ENCODE measurements around the gene SLC39A11. TPM values are rescaled to one million over a fixed set of nuclear protein-coding genes. Genes with fewer than 3 reads are reported as not detected.

SLC39A11 gene
- total RNA-seq, 1 experiment from 2014 or later: 15.2 TPM

- Histone ChIP-seq H3K4me1 (ENCODE audit: insufficient read depth, low read length) (no peaks in the 10 kb centered on the region), H3K56ac (ENCODE audit: insufficient read length, low read depth, low read length) (no peak overlapping the region), H2BK5ac (ENCODE audit: insufficient read length, low read length) (no peak overlapping the region), H3K9me3 (ENCODE audit: control insufficient read depth, low read depth, low read length) (no peaks in the 10 kb centered on the region), H3K23ac (ENCODE audit: insufficient read length, low read depth, low read length) (no peak overlapping the region), H3K27me3 (ENCODE audit: insufficient read depth, low read length) (no peaks in the 10 kb centered on the region), H3K79me1 (ENCODE audit: insufficient read depth, low read depth, low read length, poor library complexity, severe bottlenecking) (no peaks in the 10 kb centered on the region), H3K18ac (ENCODE audit: insufficient read length, low read depth, low read length) (no peak overlapping the region), H2BK20ac (ENCODE audit: low read depth, low read length, poor library complexity, severe bottlenecking) (no peak overlapping the region), H2BK120ac (ENCODE audit: low read depth, low read length, poor library complexity, severe bottlenecking) (no peak overlapping the region), H3K4ac (ENCODE audit: low read depth, low read length) (no peak overlapping the region), H4K20me1 (ENCODE audit: control insufficient read depth, insufficient read depth, insufficient read length) (no peaks in the 10 kb centered on the region), H3K23me2 (ENCODE audit: insufficient read length, low read depth, low read length, poor library complexity, severe bottlenecking) (no peaks in the 10 kb centered on the region), H2AK5ac (ENCODE audit: insufficient read length, low read length) (no peak overlapping the region), H2BK12ac (ENCODE audit: insufficient read length, low read depth, low read length) (no peak overlapping the region), H3T11ph (ENCODE audit: low read length) (no peak overlapping the region), H2AFZ (ENCODE audit: low read length) (no peak overlapping the region), H3K4me2 (ENCODE audit: insufficient read depth, insufficient read length, low read length) (no peak overlapping the region), H4K91ac (ENCODE audit: insufficient read length, low read depth, low read length) (no peak overlapping the region), H4K8ac (replicated peaks; ENCODE audit: insufficient read length, low read depth, low read length) (no peak overlapping the region), H4K5ac (ENCODE audit: insufficient read length, low read depth, low read length) (no peak overlapping the region), H3K79me2 (ENCODE audit: insufficient read depth, low read length) (no peaks in the 10 kb centered on the region), H3K9ac (ENCODE audit: extremely low read depth, insufficient read length, low read length) (no peak overlapping the region), H2BK15ac (ENCODE audit: low read depth, low read length) (no peak overlapping the region), H3K27ac (ENCODE audit: insufficient read length, low read depth, low read length) (no peak overlapping the region), H3K14ac (ENCODE audit: insufficient read depth, low read length) (no peak overlapping the region)
- peaks cover 2 to 4% of the 10 kb centered on the region in 2 experiments; a peak in 3 of 5 replicates for H3K9me3 Mint-ChIP-seq
- no CpG with 5 or more reads among the region's 1 CpG for WGBS (ENCODE audit: extremely low coverage, insufficient read length, low lambda C conversion rate)
- no peak for TF ChIP-seq CTCF (conservative IDR thresholded peaks at IDR 0.05)
- DNase-seq: no peak
- no peaks in the 10 kb centered on the region for H3K27me3 Mint-ChIP-seq (ENCODE audit: low read depth)
- H3K36me3 Mint-ChIP-seq (ENCODE audit: insufficient read depth in 1 of 3, low read depth in 3 of 3): no peaks in the 10 kb centered on the region; a peak in 2 of 7 replicates
- H3K27ac Mint-ChIP-seq: no peak overlapping the region
- H3K4me1 Mint-ChIP-seq: peaks cover 11 to 12% of the 10 kb centered on the region in 2 experiments; a peak in 3 of 4 replicates
- no peak overlapping the region for H3K4me3 Mint-ChIP-seq
Measured at GRCh38 chr17:72682605-72683004, 409.9 kb downstream of the SLC39A11 start.
